H9 (cell line): Measurements from ENCODE around the gene C5orf15. TPM values are rescaled to one million over a fixed set of nuclear protein-coding genes. Genes with fewer than 3 reads are reported as not detected.

Experiments used
- DNase-seq: peaks from one replicate; pipeline ENCODE4 v3.0.0-alpha.2; 2017
- H2AFZ ChIP-seq: one replicate; pipeline ENCODE4 v1.6.1; 2013; ENCODE audit warnings: mild to moderate bottlenecking, low read length, control low read depth, moderate library complexity
- H2AK5ac ChIP-seq: 2 replicates; pipeline ENCODE4 v1.6.1; 2013; ENCODE audit warnings: low read length, control low read depth, mixed read lengths; ENCODE audit not compliant: insufficient read length
- H2BK120ac ChIP-seq: one replicate; pipeline ENCODE4 v1.6.1; 2013; ENCODE audit warnings: low read depth, mild to moderate bottlenecking, low read length, control low read depth, inconsistent platforms; ENCODE audit not compliant: poor library complexity, severe bottlenecking
- H2BK12ac ChIP-seq: 2 replicates; pipeline ENCODE4 v1.6.1; 2013; ENCODE audit warnings: low read length, control low read depth, mixed read lengths, low read depth; ENCODE audit not compliant: insufficient read length
- H2BK15ac ChIP-seq: 2 replicates; pipeline ENCODE4 v1.6.1; 2013; ENCODE audit warnings: low read depth, low read length, control low read depth
- H2BK20ac ChIP-seq: one replicate; pipeline ENCODE4 v1.6.1; 2013; ENCODE audit warnings: low read depth, mild to moderate bottlenecking, low read length, control low read depth, inconsistent platforms; ENCODE audit not compliant: poor library complexity, severe bottlenecking
- H2BK5ac ChIP-seq: 2 replicates; pipeline ENCODE4 v1.6.1; 2013; ENCODE audit warnings: low read length, control low read depth, mixed read lengths; ENCODE audit not compliant: insufficient read length
- H3K14ac ChIP-seq: 2 replicates; pipeline ENCODE4 v1.6.1; 2013; ENCODE audit warnings: low read length, control low read depth; ENCODE audit not compliant: insufficient read depth
- H3K18ac ChIP-seq: 2 replicates; pipeline ENCODE4 v1.6.1; 2013; ENCODE audit warnings: low read depth, mild to moderate bottlenecking, mixed read lengths, low read length, control low read depth; ENCODE audit not compliant: insufficient read length
- H3K23ac ChIP-seq: 2 replicates; pipeline ENCODE4 v1.6.1; 2013; ENCODE audit warnings: low read length, control low read depth, mixed read lengths, low read depth; ENCODE audit not compliant: insufficient read length
- H3K23me2 ChIP-seq: 2 replicates; pipeline ENCODE4 v1.6.1; 2013; ENCODE audit warnings: low read depth, mild to moderate bottlenecking, mixed read lengths, low read length, control low read depth; ENCODE audit not compliant: insufficient read length, poor library complexity, severe bottlenecking
- H3K27ac ChIP-seq: 2 replicates; pipeline ENCODE4 v1.5.1; 2013; ENCODE audit warnings: low read length, control low read depth, mixed read lengths, low read depth; ENCODE audit not compliant: insufficient read length
- H3K27me3 ChIP-seq: 2 replicates; pipeline ENCODE4 v1.6.1; 2013; ENCODE audit warnings: low read length, control low read depth, inconsistent platforms; ENCODE audit not compliant: insufficient read depth
- H3K4ac ChIP-seq: 2 replicates; pipeline ENCODE4 v1.6.1; 2013; ENCODE audit warnings: low read depth, mild to moderate bottlenecking, control low read depth, inconsistent platforms, low read length, moderate library complexity
- H3K4me1 ChIP-seq: 2 replicates; pipeline ENCODE4 v1.6.1; 2013; ENCODE audit warnings: low read length, control low read depth, inconsistent platforms; ENCODE audit not compliant: insufficient read depth
- H3K4me2 ChIP-seq: 2 replicates; pipeline ENCODE4 v1.6.1; 2013; ENCODE audit warnings: low read length, control low read depth, mixed read lengths; ENCODE audit not compliant: insufficient read length, insufficient read depth
- H3K56ac ChIP-seq: 2 replicates; pipeline ENCODE4 v1.6.1; 2013; ENCODE audit warnings: low read depth, mild to moderate bottlenecking, mixed read lengths, low read length, control low read depth; ENCODE audit not compliant: insufficient read length
- H3K79me1 ChIP-seq: 2 replicates; pipeline ENCODE4 v1.6.1; 2013; ENCODE audit warnings: low read depth, mild to moderate bottlenecking, moderate library complexity, low read length, control low read depth, inconsistent platforms; ENCODE audit not compliant: insufficient read depth, poor library complexity, severe bottlenecking
- H3K79me2 ChIP-seq: 2 replicates; pipeline ENCODE4 v1.6.1; 2013; ENCODE audit warnings: low read length, control low read depth, inconsistent platforms; ENCODE audit not compliant: insufficient read depth
- H3K9ac ChIP-seq: 2 replicates; pipeline ENCODE4 v1.6.1; 2013; ENCODE audit warnings: low read length, control low read depth, mixed read lengths; ENCODE audit not compliant: insufficient read length; ENCODE audit errors: extremely low read depth
- H3K9me3 ChIP-seq: one replicate; pipeline ENCODE4 v1.6.1; 2013; ENCODE audit warnings: low read depth, low read length, inconsistent platforms; ENCODE audit not compliant: control insufficient read depth
- H3T11ph ChIP-seq: one replicate; pipeline ENCODE4 v1.6.1; 2013; ENCODE audit warnings: mild to moderate bottlenecking, low read length, control low read depth, inconsistent platforms
- H4K20me1 ChIP-seq: one replicate; pipeline ENCODE4 v1.6.1; 2013; ENCODE audit not compliant: control insufficient read depth, insufficient read length, insufficient read depth
- H4K5ac ChIP-seq: 2 replicates; pipeline ENCODE4 v1.6.1; 2013; ENCODE audit warnings: low read depth, mild to moderate bottlenecking, mixed read lengths, low read length, control low read depth; ENCODE audit not compliant: insufficient read length
- H4K8ac ChIP-seq: replicated peaks from 2 replicates; pipeline ENCODE4 v1.6.1; 2013; ENCODE audit warnings: low read length, control low read depth, mixed read lengths, low read depth; ENCODE audit not compliant: insufficient read length
- H4K91ac ChIP-seq: 2 replicates; pipeline ENCODE4 v1.6.1; 2013; ENCODE audit warnings: low read depth, mild to moderate bottlenecking, moderate library complexity, mixed read lengths, low read length, control low read depth; ENCODE audit not compliant: insufficient read length
- H3K27ac Mint-ChIP-seq, 3 experiments: 2 replicates in 2 of 3; 3 replicates in 1 of 3; pipeline ENCODE4 v1.8.0; 2020 to 2021; ENCODE audit warnings: mixed read lengths in 3 of 3, mild to moderate bottlenecking in 1 of 3, moderate library complexity in 1 of 3
- H3K27me3 Mint-ChIP-seq: 2 replicates; pipeline ENCODE4 v1.8.0; 2021; ENCODE audit warnings: low read depth, mild to moderate bottlenecking, moderate library complexity, mixed read lengths
- H3K36me3 Mint-ChIP-seq, 3 experiments: 2 replicates in 2 of 3; 3 replicates in 1 of 3; pipeline ENCODE4 v1.8.0; 2020 to 2021; ENCODE audit warnings: low read depth in 3 of 3, mixed read lengths in 3 of 3; ENCODE audit not compliant: insufficient read depth in 1 of 3
- H3K4me1 Mint-ChIP-seq, 2 experiments: 2 replicates each; pipeline ENCODE4 v1.8.0; 2020; ENCODE audit warnings: mixed read lengths in 2 of 2
- H3K4me3 Mint-ChIP-seq, 2 experiments: 2 replicates in 1 of 2; 3 replicates in 1 of 2; pipeline ENCODE4 v1.8.0; 2020 to 2021; ENCODE audit warnings: mild to moderate bottlenecking in 2 of 2, mixed read lengths in 2 of 2, moderate library complexity in 1 of 2
- H3K9me3 Mint-ChIP-seq, 2 experiments: 2 replicates in 1 of 2; 3 replicates in 1 of 2; pipeline ENCODE4 v1.8.0; 2020; ENCODE audit warnings: mild to moderate bottlenecking in 2 of 2, mixed read lengths in 2 of 2, moderate library complexity in 1 of 2
- CTCF ChIP-seq: fragments of 200-600 bp; sonication (generic); conservative IDR thresholded peaks from 3 replicates; pipeline ENCODE4 v1.8.0; 2021; ENCODE audit warnings: antibody characterized with exemption, mild to moderate bottlenecking
- WGBS: extraction: QIAGEN DNeasy Blood & Tissue Kit; methylation state at CpG from one replicate; pipeline ENCODE4 v1.1.7; 2013; ENCODE audit warnings: missing lambda C conversion rate, low lambda C conversion rate, mixed read lengths; ENCODE audit not compliant: insufficient read length; ENCODE audit errors: extremely low coverage; 5-methylcytosine and 5-hydroxymethylcytosine counted together
- total RNA-seq: library from RNA; stranded (reverse); gene quantifications from 2 replicates; pipeline ENCODE4 v1.2.1, GENCODE V29; 2021

C5orf15 gene
- total RNA-seq, 1 experiment from 2014 or later: 33.4 TPM

GRCh38 chr5:133933169-133933509, 35.3 kb downstream of the C5orf15 start:
- no peak overlapping the region for H3K18ac ChIP-seq
- H3K79me1 ChIP-seq: no peaks in the 10 kb centered on the region
- no peak overlapping the region for H3K4me3 Mint-ChIP-seq
- H2BK15ac ChIP-seq: no peak overlapping the region
- H2BK120ac ChIP-seq: no peak overlapping the region
- H3K79me2 ChIP-seq: no peaks in the 10 kb centered on the region
- H3K27ac ChIP-seq: no peak overlapping the region
- no peak overlapping the region for H2AFZ ChIP-seq
- peaks cover 9 to 10% of the 10 kb centered on the region in 2 experiments; a peak in 4 of 5 replicates for H3K9me3 Mint-ChIP-seq
- H3K27me3 Mint-ChIP-seq: peaks cover 2% of the 10 kb centered on the region
- no peak overlapping the region for H3K9ac ChIP-seq
- no peak overlapping the region for H3T11ph ChIP-seq
- H3K27ac Mint-ChIP-seq: no peak overlapping the region
- no peak overlapping the region for H3K4me2 ChIP-seq
- H3K14ac ChIP-seq: no peak overlapping the region
- no peak overlapping the region for H3K56ac ChIP-seq
- TF ChIP-seq CTCF: no peak
- WGBS: no CpG with 5 or more reads among the region's 3 CpGs
- no peak overlapping the region for H2BK5ac ChIP-seq
- no peak overlapping the region for H3K4ac ChIP-seq
- H2AK5ac ChIP-seq: no peak overlapping the region
- no peak overlapping the region for H4K8ac ChIP-seq
- H3K4me1 ChIP-seq: no peaks in the 10 kb centered on the region
- no peaks in the 10 kb centered on the region for H3K23me2 ChIP-seq
- H3K23ac ChIP-seq: no peak overlapping the region
- H3K9me3 ChIP-seq: no peaks in the 10 kb centered on the region
- no peak for DNase-seq
- no peak overlapping the region for H4K5ac ChIP-seq
- H4K20me1 ChIP-seq: no peaks in the 10 kb centered on the region
- no peaks in the 10 kb centered on the region; a peak in 2 of 7 replicates for H3K36me3 Mint-ChIP-seq
- no peak overlapping the region for H2BK20ac ChIP-seq
- no peaks in the 10 kb centered on the region for H3K27me3 ChIP-seq
- peaks cover 2 to 4% of the 10 kb centered on the region in 2 experiments; a peak in 2 of 4 replicates for H3K4me1 Mint-ChIP-seq
- no peak overlapping the region for H2BK12ac ChIP-seq
- no peak overlapping the region for H4K91ac ChIP-seq
